GM21515 (cell line): ENCODE measurements around the gene GTF2H3.

ENCODE experiments used
- ATAC-seq: cut with Tn5 transposase; IDR thresholded peaks from one replicate; pipeline ENCODE4 v1.9.1; 2021; ENCODE audit not compliant: unreplicated experiment

Gene GTF2H3

DNA sequence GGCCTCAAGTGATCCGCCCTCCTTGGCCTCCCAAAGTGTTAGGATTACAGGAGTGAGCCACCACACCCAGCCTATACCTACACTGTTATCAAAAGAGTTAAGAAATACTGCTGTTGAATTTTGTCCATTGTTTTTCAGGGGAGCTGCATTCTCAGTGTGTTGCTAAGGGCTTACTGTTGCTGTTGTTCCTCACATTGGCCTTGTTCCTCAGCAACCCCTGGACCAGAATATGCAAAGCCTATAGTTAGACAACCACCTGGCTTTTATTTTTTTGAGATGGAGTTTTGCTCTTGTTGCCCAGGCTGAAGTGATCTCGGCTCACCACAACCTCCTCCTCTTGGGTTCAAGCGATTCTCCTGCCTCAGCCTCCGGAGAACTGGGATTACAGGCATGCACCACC lies 73.8 kb downstream of the GTF2H3 start:
- no peak for ATAC-seq
